GM23338 (cell line): ENCODE measurements around the gene DLEU7. TPM values are rescaled to one million over a fixed set of nuclear protein-coding genes. Genes with fewer than 3 reads are reported as not detected.

ENCODE experiments used
- ATAC-seq: fragments of 200-7000 bp; cut with Tn5 transposase; 3 replicates; pipeline ENCODE4 v1.9.1; 2020
- DNase-seq: peaks from one replicate; pipeline ENCODE4 v3.0.0-alpha.2; 2015; ENCODE audit warnings: low spot score
- H2AFZ ChIP-seq: fragments of 200-600 bp; sonication (generic); 2 replicates; pipeline ENCODE4 v1.8.0; 2016; ENCODE audit warnings: antibody characterized with exemption, mild to moderate bottlenecking, moderate library complexity
- H3F3A ChIP-seq: fragments of 200-600 bp; sonication (generic); replicated peaks from 2 replicates; pipeline ENCODE4 v1.8.0; 2017; ENCODE audit warnings: antibody characterized with exemption, mixed run types, low read depth
- H3K27ac ChIP-seq: fragments of 200-600 bp; sonication (generic); 2 replicates; pipeline ENCODE4 v1.6.1; 2016; ENCODE audit warnings: low read depth
- H3K27me3 ChIP-seq: fragments of 200-600 bp; sonication (generic); 2 replicates; pipeline ENCODE4 v1.8.0; 2016; ENCODE audit warnings: mild to moderate bottlenecking, mixed run types, moderate library complexity; ENCODE audit not compliant: insufficient read depth
- H3K36me3 ChIP-seq: fragments of 200-600 bp; sonication (generic); 2 replicates; pipeline ENCODE4 v1.8.0; 2016; ENCODE audit warnings: mild to moderate bottlenecking; ENCODE audit not compliant: insufficient read depth
- H3K4me1 ChIP-seq: fragments of 200-600 bp; sonication (generic); 2 replicates; pipeline ENCODE4 v1.8.0; 2016; ENCODE audit warnings: mild to moderate bottlenecking, moderate library complexity; ENCODE audit not compliant: insufficient read depth
- H3K4me2 ChIP-seq: fragments of 200-600 bp; sonication (generic); 2 replicates; pipeline ENCODE4 v1.7.1; 2017; ENCODE audit warnings: mixed run types
- H3K4me3 ChIP-seq: fragments of 200-600 bp; sonication (generic); 2 replicates; pipeline ENCODE4 v1.6.1; 2016; ENCODE audit warnings: mixed run types
- H3K79me2 ChIP-seq: fragments of 200-600 bp; sonication (generic); replicated peaks from 2 replicates; pipeline ENCODE4 v1.8.0; 2017; ENCODE audit warnings: mild to moderate bottlenecking; ENCODE audit not compliant: insufficient read depth
- H3K9me2 ChIP-seq: fragments of 200-600 bp; sonication (generic); 2 replicates; pipeline ENCODE4 v1.8.0; 2017; ENCODE audit not compliant: insufficient read depth
- H4K20me1 ChIP-seq: fragments of 200-600 bp; sonication (generic); replicated peaks from 2 replicates; pipeline ENCODE4 v1.8.0; 2017; ENCODE audit warnings: mild to moderate bottlenecking; ENCODE audit not compliant: insufficient read depth
- H3K27ac Mint-ChIP-seq: 2 replicates; pipeline ENCODE4 v1.8.0; 2020; ENCODE audit warnings: inconsistent platforms, mild to moderate bottlenecking, moderate library complexity, mixed read lengths
- H3K27me3 Mint-ChIP-seq: 3 replicates; pipeline ENCODE4 v1.8.0; 2022; ENCODE audit warnings: low read depth, mild to moderate bottlenecking, moderate library complexity, mixed read lengths, inconsistent platforms; ENCODE audit not compliant: insufficient read depth, poor library complexity
- H3K36me3 Mint-ChIP-seq: 3 replicates; pipeline ENCODE4 v1.8.0; 2021; ENCODE audit warnings: low read depth, mild to moderate bottlenecking, inconsistent platforms, moderate library complexity, mixed read lengths
- H3K4me1 Mint-ChIP-seq: 3 replicates; pipeline ENCODE4 v1.8.0; 2020; ENCODE audit warnings: mild to moderate bottlenecking, inconsistent platforms, mixed read lengths
- H3K4me3 Mint-ChIP-seq: 3 replicates; pipeline ENCODE4 v1.8.0; 2021; ENCODE audit warnings: moderate library complexity, mild to moderate bottlenecking, inconsistent platforms, mixed read lengths
- H3K9me3 Mint-ChIP-seq: 3 replicates; pipeline ENCODE4 v1.8.0; 2020; ENCODE audit warnings: moderate library complexity, mild to moderate bottlenecking, inconsistent platforms, mixed read lengths
- CREB1 ChIP-seq: fragments of 250-450 bp; sonication (Bioruptor Pico); IDR thresholded peaks from 2 replicates; pipeline ENCODE4 v1.5.0; 2020; ENCODE audit warnings: low read depth, mild to moderate bottlenecking, moderate library complexity
- CTCF ChIP-seq, 2 experiments: fragments of 200-600 bp in 1 of 2; sonication (generic) in 1 of 2; conservative IDR thresholded peaks; 2 replicates each; pipeline versions ENCODE4 v1.5.1 to v1.6.1; 2016 to 2017; ENCODE audit warnings: antibody characterized with exemption in 2 of 2, low read depth in 2 of 2, mild to moderate bottlenecking in 2 of 2, moderate library complexity in 1 of 2
- ETS1 ChIP-seq: IDR thresholded peaks from 2 replicates; pipeline ENCODE4 v1.6.1; 2016; ENCODE audit warnings: antibody characterized with exemption
- EZH2 ChIP-seq: fragments of 200-600 bp; sonication (generic); IDR thresholded peaks from one replicate; pipeline ENCODE4 v1.8.0; 2017; ENCODE audit warnings: antibody characterized with exemption, mild to moderate bottlenecking, low read depth; ENCODE audit not compliant: unreplicated experiment
- EZH2phosphoT487 ChIP-seq: fragments of 200-600 bp; sonication (generic); IDR thresholded peaks from one replicate; pipeline ENCODE4 v1.8.1; 2018; ENCODE audit warnings: antibody characterized with exemption; ENCODE audit not compliant: unreplicated experiment
- JUNB ChIP-seq: IDR thresholded peaks from one replicate; pipeline ENCODE4 v1.6.1; 2016; ENCODE audit warnings: antibody characterized with exemption; ENCODE audit not compliant: unreplicated experiment
- NANOG ChIP-seq: IDR thresholded peaks from 2 replicates; pipeline ENCODE4 v1.6.1; 2016; ENCODE audit warnings: antibody characterized with exemption, borderline replicate concordance
- POLR2AphosphoS5 ChIP-seq: IDR thresholded peaks from 2 replicates; pipeline ENCODE4 v1.6.1; 2016; ENCODE audit warnings: antibody characterized with exemption, low read depth
- REST ChIP-seq: IDR thresholded peaks from one replicate; pipeline ENCODE4 v1.6.1; 2018; ENCODE audit warnings: antibody characterized with exemption; ENCODE audit not compliant: unreplicated experiment
- ZNF114 ChIP-seq: fragments of 250-450 bp; sonication (Bioruptor Pico); IDR thresholded peaks from 2 replicates; pipeline ENCODE4 v1.5.0; 2020; ENCODE audit warnings: mild to moderate bottlenecking, moderate library complexity
- ZNF331 ChIP-seq: fragments of 250-450 bp; sonication (Bioruptor Pico); IDR thresholded peaks from 2 replicates; pipeline ENCODE4 v1.5.0; 2020; ENCODE audit warnings: low read depth, mild to moderate bottlenecking, moderate library complexity
- ZNF462 ChIP-seq: fragments of 250-450 bp; sonication (Bioruptor Pico); IDR thresholded peaks from 2 replicates; pipeline ENCODE4 v1.5.0; 2020; ENCODE audit warnings: mild to moderate bottlenecking, moderate library complexity
- polyA plus RNA-seq: library from polyadenylated mRNA; unstranded; fragments of >200 nt; fragmentation: Nextera tagmentation; extraction: Ambion mirVana; gene quantifications from 2 replicates; pipeline ENCODE4 v1.2.1, GENCODE V29; 2016
- total RNA-seq: library from RNA; depleted of rRNA; stranded (reverse); fragments of >200 nt; shearing (Covaris generic); gene quantifications from 2 replicates; pipeline ENCODE4 v1.2.3, GENCODE V29; 2014

The DLEU7 gene
- total and polyA plus RNA-seq, 2 experiments from 2014 or later = 8.7 to 11.6 TPM

GRCh38 chr13:50844084-50844875 is 788 bp upstream of the DLEU7 start:
- Histone ChIP-seq H3K9me2 (no peaks in the 10 kb centered on the region), H3K79me2 (peaks cover 20% of the 10 kb centered on the region; the same call in 1 of the 2 replicates), H3K4me1 (peaks cover 29% of the 10 kb centered on the region), H3K4me3 (peak overlapping the region; percentile 72), H3F3A (no peaks in the 10 kb centered on the region), H4K20me1 (no peaks in the 10 kb centered on the region), H3K27me3 (peaks cover 21% of the 10 kb centered on the region), H3K4me2 (peak overlapping the region; percentile 92), H2AFZ (peak overlapping the region; percentile 91), H3K27ac (no peak overlapping the region), H3K36me3 (no peaks in the 10 kb centered on the region)
- peak overlapping the region; percentile 80 for H3K4me3 Mint-ChIP-seq
- H3K27ac Mint-ChIP-seq = peak overlapping the region; percentile 19; the same call in 1 of the 2 replicates
- DNase-seq = no peak
- TF ChIP-seq CREB1 (CRISPR knock-in tag) (no peak), EZH2 (no peak), ETS1 (no peak), ZNF114 (no peak), JUNB (no peak), ZNF331 (CRISPR knock-in tag) (no peak), EZH2phosphoT487 (no peak), REST (no peak), CTCF (conservative IDR thresholded peaks at IDR 0.05; ENCODE audit: low read depth in 2 of 2) (no peak), NANOG (no peak), POLR2AphosphoS5 (no peak), ZNF462 (CRISPR knock-in tag) (no peak)
- no peaks in the 10 kb centered on the region; the same call in 2 of the 3 replicates for H3K9me3 Mint-ChIP-seq
- H3K4me1 Mint-ChIP-seq = peaks cover 24% of the 10 kb centered on the region
- ATAC-seq = peak; percentile 31
- no peaks in the 10 kb centered on the region; the same call in 2 of the 3 replicates for H3K36me3 Mint-ChIP-seq
- peaks cover 17% of the 10 kb centered on the region for H3K27me3 Mint-ChIP-seq
